Endodermal cell (in vitro differentiated cells): ENCODE results near the gene KCNIP4. TPM values are rescaled to one million over a fixed set of nuclear protein-coding genes. Genes with fewer than 3 reads are reported as not detected.

Experiments
- DNase-seq: peaks from one replicate; pipeline ENCODE4 v3.0.0-alpha.2; 2017
- H3K27ac ChIP-seq: 2 replicates; pipeline ENCODE4 v1.5.1; 2013; ENCODE audit warnings: mild to moderate bottlenecking, low read depth, low read length, moderate library complexity
- H3K27me3 ChIP-seq: 2 replicates; pipeline ENCODE4 v1.6.1; 2013; ENCODE audit warnings: mild to moderate bottlenecking, low read length, moderate library complexity; ENCODE audit not compliant: insufficient read depth, control insufficient read depth, poor library complexity, severe bottlenecking
- H3K36me3 ChIP-seq: 2 replicates; pipeline ENCODE4 v1.7.0; 2013; ENCODE audit warnings: mild to moderate bottlenecking, low read length, moderate library complexity; ENCODE audit not compliant: control insufficient read depth, insufficient read depth
- H3K4me1 ChIP-seq: one replicate; pipeline ENCODE4 v1.7.0; 2013; ENCODE audit warnings: low read length; ENCODE audit not compliant: control insufficient read depth, insufficient read depth
- H3K4me3 ChIP-seq: 2 replicates; pipeline ENCODE4 v1.5.1; 2013; ENCODE audit warnings: mild to moderate bottlenecking, low read length, moderate library complexity
- H3K9ac ChIP-seq: 2 replicates; pipeline ENCODE4 v1.6.1; 2013; ENCODE audit warnings: mild to moderate bottlenecking, low read length, moderate library complexity; ENCODE audit not compliant: poor library complexity, severe bottlenecking; ENCODE audit errors: extremely low read depth
- H3K9me3 ChIP-seq: 2 replicates; pipeline ENCODE4 v1.6.1; 2013; ENCODE audit warnings: mild to moderate bottlenecking, low read length, moderate library complexity; ENCODE audit not compliant: control insufficient read depth
- H3K27ac Mint-ChIP-seq: 2 replicates; pipeline ENCODE4 v1.8.0; 2020; ENCODE audit warnings: mixed read lengths
- H3K27me3 Mint-ChIP-seq: 2 replicates; pipeline ENCODE4 v1.8.0; 2021; ENCODE audit warnings: mild to moderate bottlenecking, mixed read lengths; ENCODE audit not compliant: insufficient read depth
- H3K36me3 Mint-ChIP-seq: 2 replicates; pipeline ENCODE4 v1.8.0; 2020; ENCODE audit warnings: low read depth, mixed read lengths
- H3K4me1 Mint-ChIP-seq: 2 replicates; pipeline ENCODE4 v1.8.0; 2020; ENCODE audit warnings: mixed read lengths
- H3K4me3 Mint-ChIP-seq: 2 replicates; pipeline ENCODE4 v1.8.0; 2020; ENCODE audit warnings: mild to moderate bottlenecking, moderate library complexity, mixed read lengths
- H3K9me3 Mint-ChIP-seq: 2 replicates; pipeline ENCODE4 v1.8.0; 2020; ENCODE audit warnings: mild to moderate bottlenecking, mixed read lengths
- WGBS, 2 experiments: methylation state at CpG; one replicate each; pipeline versions ENCODE4 v1.1.5 to v1.1.7; 2013; ENCODE audit warnings: missing lambda C conversion rate in 2 of 2, mixed read lengths in 1 of 2; ENCODE audit not compliant: insufficient coverage in 1 of 2, insufficient read length in 1 of 2; 5-methylcytosine and 5-hydroxymethylcytosine counted together
- total RNA-seq, 2 donors: library from RNA; stranded (reverse); fragmentation: NEBNext Ultra II Directional in 1 of 2; extraction: Animal tissue kit (Norgen Biotek cat#: 25700) in 1 of 2; gene quantifications; 2 replicates in 1 of 2; 3 replicates in 1 of 2; pipeline ENCODE4 v1.2.1, GENCODE V29; 2021
- TF ChIP-seq, protein P1 (sequence below): fragments of 200-600 bp; sonication (generic); conservative IDR thresholded peaks from 2 replicates; pipeline ENCODE4 v1.5.0; 2021; ENCODE audit warnings: antibody characterized with exemption, mild to moderate bottlenecking

Gene KCNIP4
- total RNA-seq, 2 donors from 2014 or later: not detected

DNA sequence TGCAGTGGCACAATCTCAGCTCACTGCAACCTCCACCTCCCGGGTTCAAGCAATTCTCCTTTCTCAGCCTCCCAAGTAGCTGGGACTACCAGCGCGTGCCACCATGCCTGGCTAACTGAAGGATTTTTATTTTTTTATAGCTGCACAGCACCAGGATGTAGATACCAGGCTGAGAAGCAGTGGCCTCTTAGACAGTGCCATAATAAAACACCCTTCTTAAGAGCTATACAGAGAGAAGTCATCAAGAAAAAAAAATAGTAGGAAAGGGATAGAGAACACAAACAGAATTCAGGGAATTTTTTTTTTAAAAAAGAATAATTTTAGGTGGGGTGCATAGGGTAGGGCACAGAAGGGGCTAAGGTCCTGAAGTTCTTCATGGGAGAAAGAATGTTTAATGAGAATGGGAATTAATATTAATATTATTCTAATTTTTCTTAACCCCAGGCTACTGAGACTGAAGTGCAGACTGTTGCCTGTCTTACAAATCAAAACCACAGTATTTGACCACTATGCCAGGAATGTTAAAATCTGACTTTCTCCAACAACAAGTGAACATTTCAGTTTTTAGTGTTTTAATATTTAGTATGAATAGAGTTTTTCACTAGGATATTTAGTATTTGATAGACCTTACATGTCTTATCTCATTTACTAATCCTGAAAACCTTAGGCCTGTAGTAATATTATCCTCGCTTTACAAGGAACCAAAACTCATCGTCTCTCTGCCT is 146.7 kb downstream of the KCNIP4 start:
- WGBS, 2 experiments: 91 to 100% methylated on average over 1 to 5 of the region's 5 CpGs
- no peak overlapping the region for H3K4me3 ChIP-seq
- no peaks in the 10 kb centered on the region for H3K36me3 Mint-ChIP-seq
- TF ChIP-seq, protein P1, sequence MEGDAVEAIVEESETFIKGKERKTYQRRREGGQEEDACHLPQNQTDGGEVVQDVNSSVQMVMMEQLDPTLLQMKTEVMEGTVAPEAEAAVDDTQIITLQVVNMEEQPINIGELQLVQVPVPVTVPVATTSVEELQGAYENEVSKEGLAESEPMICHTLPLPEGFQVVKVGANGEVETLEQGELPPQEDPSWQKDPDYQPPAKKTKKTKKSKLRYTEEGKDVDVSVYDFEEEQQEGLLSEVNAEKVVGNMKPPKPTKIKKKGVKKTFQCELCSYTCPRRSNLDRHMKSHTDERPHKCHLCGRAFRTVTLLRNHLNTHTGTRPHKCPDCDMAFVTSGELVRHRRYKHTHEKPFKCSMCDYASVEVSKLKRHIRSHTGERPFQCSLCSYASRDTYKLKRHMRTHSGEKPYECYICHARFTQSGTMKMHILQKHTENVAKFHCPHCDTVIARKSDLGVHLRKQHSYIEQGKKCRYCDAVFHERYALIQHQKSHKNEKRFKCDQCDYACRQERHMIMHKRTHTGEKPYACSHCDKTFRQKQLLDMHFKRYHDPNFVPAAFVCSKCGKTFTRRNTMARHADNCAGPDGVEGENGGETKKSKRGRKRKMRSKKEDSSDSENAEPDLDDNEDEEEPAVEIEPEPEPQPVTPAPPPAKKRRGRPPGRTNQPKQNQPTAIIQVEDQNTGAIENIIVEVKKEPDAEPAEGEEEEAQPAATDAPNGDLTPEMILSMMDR: no peak
- H3K9me3 Mint-ChIP-seq: peaks cover 8% of the 10 kb centered on the region
- DNase-seq: no peak
- no peaks in the 10 kb centered on the region for H3K4me1 ChIP-seq
- no peak overlapping the region for H3K27ac Mint-ChIP-seq
- H3K4me1 Mint-ChIP-seq: no peaks in the 10 kb centered on the region
- H3K36me3 ChIP-seq: no peaks in the 10 kb centered on the region
- H3K4me3 Mint-ChIP-seq: no peak overlapping the region
- H3K27me3 ChIP-seq: no peaks in the 10 kb centered on the region
- no peak overlapping the region for H3K9ac ChIP-seq
- no peak overlapping the region for H3K27ac ChIP-seq
- no peaks in the 10 kb centered on the region for H3K9me3 ChIP-seq
- H3K27me3 Mint-ChIP-seq: no peaks in the 10 kb centered on the region

DNA sequence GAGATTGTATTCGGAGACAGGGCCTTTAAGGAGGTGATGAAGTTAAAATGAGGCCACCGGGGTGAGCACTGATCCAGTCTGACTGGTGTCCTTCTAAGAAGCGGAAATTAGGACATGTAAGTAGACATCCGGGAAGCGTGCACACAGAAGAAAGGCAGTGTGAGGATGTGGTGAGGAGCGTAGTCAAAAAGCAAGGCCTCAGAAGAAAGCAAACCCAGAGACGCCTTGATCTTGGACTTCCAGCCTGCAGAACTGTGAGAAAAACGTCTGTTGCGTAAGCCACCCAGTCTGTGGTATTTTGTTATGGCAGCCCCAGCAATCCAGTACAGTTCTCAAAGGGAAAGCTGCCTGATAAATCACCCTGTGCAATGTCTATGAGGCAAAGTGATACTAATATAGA is 153.5 kb downstream of the KCNIP4 start:
- Mint-ChIP-seq H3K4me1 (no peaks in the 10 kb centered on the region), H3K4me3 (no peak overlapping the region), H3K36me3 (no peaks in the 10 kb centered on the region), H3K9me3 (no peaks in the 10 kb centered on the region), H3K27me3 (no peaks in the 10 kb centered on the region), H3K27ac (no peak overlapping the region)
- no peaks in the 10 kb centered on the region for H3K4me1 ChIP-seq
- no peak overlapping the region for H3K4me3 ChIP-seq
- 87 to 88% methylated on average over 9 of the region's 9 CpGs for WGBS, 2 experiments
- no peaks in the 10 kb centered on the region for H3K9me3 ChIP-seq
- no peak for DNase-seq
- no peak overlapping the region for H3K27ac ChIP-seq
- no peaks in the 10 kb centered on the region for H3K27me3 ChIP-seq
- TF ChIP-seq, protein P1: no peak
- H3K9ac ChIP-seq: no peak overlapping the region
- no peaks in the 10 kb centered on the region for H3K36me3 ChIP-seq

DNA sequence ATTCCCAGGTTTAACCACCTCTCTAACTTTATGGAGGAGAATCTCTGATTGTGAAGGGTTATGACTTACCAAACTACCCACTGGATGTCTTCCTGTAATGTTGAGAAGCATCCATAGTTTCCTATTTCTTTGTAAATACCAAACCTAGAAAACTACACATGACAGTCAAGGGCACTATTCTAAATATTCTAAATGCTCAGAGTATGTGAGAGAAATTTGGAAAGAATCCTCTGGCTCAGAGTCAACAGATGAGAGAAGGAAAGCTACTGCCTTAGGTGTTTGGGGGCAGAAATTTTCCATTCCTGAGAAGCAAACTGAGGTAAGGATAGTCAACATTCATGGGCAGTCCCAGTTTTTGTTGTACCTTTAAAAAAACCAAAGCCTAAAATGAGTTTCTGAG is 155.8 kb downstream of the KCNIP4 start:
- Histone ChIP-seq H3K27me3 (no peaks in the 10 kb centered on the region), H3K4me3 (no peak overlapping the region), H3K9ac (no peak overlapping the region), H3K36me3 (no peaks in the 10 kb centered on the region), H3K27ac (no peak overlapping the region), H3K4me1 (no peaks in the 10 kb centered on the region), H3K9me3 (no peaks in the 10 kb centered on the region)
- TF ChIP-seq, protein P1: no peak
- Mint-ChIP-seq H3K27me3 (no peaks in the 10 kb centered on the region), H3K27ac (no peak overlapping the region), H3K4me3 (no peak overlapping the region), H3K9me3 (no peaks in the 10 kb centered on the region), H3K36me3 (no peaks in the 10 kb centered on the region), H3K4me1 (no peaks in the 10 kb centered on the region)
- DNase-seq: no peak
